ENCODE results near the gene UCP2. TPM values are rescaled to one million over a fixed set of nuclear protein-coding genes. Genes with fewer than 3 reads are reported as not detected.

UCP2 gene
- total and polyA plus RNA-seq, 10 of the 15 experiments (the other 5 are each of a cell fraction or from before 2014, with no cell fraction given), result 32.9 to 248 (median 154) TPM

GRCh38 chr11:73931039-73931645 lies 51.5 kb downstream of the UCP2 start (continued):
- no peak for TF ChIP-seq BACH1 (IDR thresholded peaks at IDR 0.05; ENCODE audit: borderline replicate concordance)
- no peak for TF ChIP-seq CEBPB (IDR thresholded peaks at IDR 0.05; ENCODE audit: borderline replicate concordance in 1 of 2, low read depth in 2 of 2, low read length in 2 of 2)
- TF ChIP-seq NFYB (IDR thresholded peaks at IDR 0.05; ENCODE audit: insufficient read depth, low read depth, low read length), result no peak
- TF ChIP-seq IRF3 (IDR thresholded peaks at IDR 0.05), result no peak
- no peak for TF ChIP-seq PAX8 (IDR thresholded peaks at IDR 0.05)

GRCh38 chr11:73929388-73929787 lies 53.3 kb downstream of the UCP2 start:
- ATAC-seq (no peak), DNase-seq (ENCODE audit: low read depth, low spot score) (no peak), FAIRE-seq (no peak)
- Histone ChIP-seq H3K79me2 (ENCODE audit: control insufficient read depth, insufficient read depth, low read length) (no peaks in the 10 kb centered on the region), H3K4me2 (ENCODE audit: control insufficient read depth, insufficient read depth) (no peak overlapping the region), H4K20me1 (ENCODE audit: control insufficient read depth, insufficient read depth) (no peaks in the 10 kb centered on the region), H3K36me3 (ENCODE audit: control insufficient read depth in 2 of 2, insufficient read depth in 2 of 2, low read length in 1 of 2) (peaks cover 6 to 24% of the 10 kb centered on the region in 2 experiments; a peak in 3 of 4 replicates), H3K9me3 (replicated peaks; ENCODE audit: control insufficient read depth, insufficient read depth, low read length) (no peaks in the 10 kb centered on the region), H2AFZ (ENCODE audit: control insufficient read depth, low read depth, low read length) (no peak overlapping the region), H3K4me1 (ENCODE audit: control insufficient read depth, insufficient read depth, low read length) (no peaks in the 10 kb centered on the region), H3K4me3 (no peak overlapping the region), H3K9ac (ENCODE audit: control insufficient read depth, insufficient read depth, low read length) (no peak overlapping the region), H3K27me3 (replicated peaks in 1 of 2; ENCODE audit: control insufficient read depth in 2 of 2, insufficient read depth in 2 of 2, low read length in 1 of 2) (no peaks in the 10 kb centered on the region), H3K27ac (ENCODE audit: control insufficient read depth, insufficient read depth) (no peak overlapping the region)
- intact Hi-C loops (cut with micrococcal nuclease; ENCODE audit: unreplicated experiment) (no loop called here), in situ Hi-C loops (cut with MboI) (no loop called here)
- no TSS peak for BruUV-seq (replicated peaks)
- ChIA-PET SMC1A (ENCODE audit: uncharacterized antibody, unreplicated experiment) (no interaction called here), CTCF (no interaction called here), RAD21 (ENCODE audit: unreplicated experiment) (no interaction called here), POLR2A (no interaction called here)
- 98% methylated on average over 2 of the region's 2 CpGs for WGBS (ENCODE audit: insufficient coverage, insufficient replicate concordance, low lambda C conversion rate, missing lambda C conversion rate)
- no peak for TF ChIP-seq PRDM15 (CRISPR knock-in tag; IDR thresholded peaks at IDR 0.05)
- TF ChIP-seq ZBTB40 (IDR thresholded peaks at IDR 0.05; ENCODE audit: borderline replicate concordance), result no peak
- TF ChIP-seq SKIL (IDR thresholded peaks at IDR 0.05; ENCODE audit: low read depth, poor library complexity, severe bottlenecking), result no peak
- TF ChIP-seq NFIC (IDR thresholded peaks at IDR 0.05; ENCODE audit: low read depth, low read length), result no peak

Data from GM12878 (cell line).